GM18499 (cell line): Measurements from ENCODE around the gene MAEA.

Experiments used
- ATAC-seq: cut with Tn5 transposase; IDR thresholded peaks from one replicate; pipeline ENCODE4 v1.9.1; 2021; ENCODE audit warnings: moderate number of reproducible peaks; ENCODE audit not compliant: insufficient read depth, unreplicated experiment

MAEA gene

DNA sequence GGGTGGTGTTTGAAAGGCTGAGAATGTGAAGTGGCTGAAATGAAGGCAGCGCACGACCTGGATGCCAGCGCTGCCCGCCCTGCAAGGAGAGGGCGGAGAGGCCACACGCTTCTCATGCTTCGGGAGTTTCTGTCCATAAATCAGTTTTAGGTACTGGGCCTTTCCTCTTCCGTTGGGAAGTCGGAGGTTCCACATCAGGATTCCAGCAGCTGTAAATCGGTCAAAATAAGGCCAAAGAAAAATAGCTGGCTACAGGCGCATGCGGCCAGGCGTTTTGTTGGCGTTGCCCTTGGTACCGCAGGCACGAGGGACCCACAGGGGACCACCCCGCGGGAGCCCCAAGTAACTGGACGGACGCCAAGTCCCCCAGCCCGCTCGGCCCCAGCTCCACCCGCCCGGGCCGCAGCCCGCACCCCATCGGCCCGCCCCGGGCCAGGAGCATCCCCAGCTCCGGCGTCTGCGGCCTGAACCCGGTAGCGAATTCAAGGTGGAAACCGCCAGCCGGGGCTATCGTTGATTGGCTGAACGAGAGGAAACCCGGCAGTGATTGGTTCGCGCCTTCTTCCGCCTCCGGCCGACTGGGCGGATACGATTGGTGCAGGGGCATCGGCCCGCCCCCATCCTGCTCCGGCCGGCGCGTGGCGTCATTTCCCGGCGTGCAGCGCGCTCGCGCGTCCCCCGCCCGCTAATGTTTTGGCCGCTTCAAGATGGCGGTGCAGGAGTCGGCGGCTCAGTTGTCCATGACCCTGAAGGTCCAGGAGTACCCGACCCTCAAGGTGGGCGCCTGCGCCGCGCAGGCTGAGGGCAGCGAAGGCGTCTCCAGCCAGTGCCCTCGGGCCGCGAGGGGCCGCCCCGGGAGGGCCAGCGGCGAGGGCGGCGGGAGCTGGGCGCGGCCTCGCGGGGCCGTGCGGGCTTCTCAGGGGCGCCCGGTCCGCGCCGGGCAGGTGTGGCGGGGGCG lies at the start of gene MAEA:
Gene MAEA (plus strand): TSS at position 685 of the 958 bp plus-strand sequence. CDS start 23 bp downstream, at position 708.
- peak; percentile 84 for ATAC-seq

DNA sequence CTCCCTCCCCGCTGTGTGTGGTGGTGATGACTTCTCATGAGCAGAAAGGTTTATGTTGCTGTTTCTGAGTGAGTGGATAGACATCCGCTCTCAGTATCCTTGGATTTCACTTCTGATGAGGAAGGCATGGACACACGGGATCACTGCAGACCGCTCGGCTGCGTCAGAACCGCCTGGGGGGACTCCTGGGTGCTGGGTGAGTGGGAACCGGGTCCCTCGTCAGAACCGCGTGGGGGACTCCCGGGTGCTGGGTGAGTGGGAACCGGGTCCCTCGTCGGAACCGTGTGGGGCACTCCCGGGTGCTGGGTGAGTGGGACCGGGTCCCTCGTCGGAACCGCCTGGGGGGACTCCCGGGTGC lies 49.8 kb upstream of the MAEA start:
- no peak for ATAC-seq

DNA sequence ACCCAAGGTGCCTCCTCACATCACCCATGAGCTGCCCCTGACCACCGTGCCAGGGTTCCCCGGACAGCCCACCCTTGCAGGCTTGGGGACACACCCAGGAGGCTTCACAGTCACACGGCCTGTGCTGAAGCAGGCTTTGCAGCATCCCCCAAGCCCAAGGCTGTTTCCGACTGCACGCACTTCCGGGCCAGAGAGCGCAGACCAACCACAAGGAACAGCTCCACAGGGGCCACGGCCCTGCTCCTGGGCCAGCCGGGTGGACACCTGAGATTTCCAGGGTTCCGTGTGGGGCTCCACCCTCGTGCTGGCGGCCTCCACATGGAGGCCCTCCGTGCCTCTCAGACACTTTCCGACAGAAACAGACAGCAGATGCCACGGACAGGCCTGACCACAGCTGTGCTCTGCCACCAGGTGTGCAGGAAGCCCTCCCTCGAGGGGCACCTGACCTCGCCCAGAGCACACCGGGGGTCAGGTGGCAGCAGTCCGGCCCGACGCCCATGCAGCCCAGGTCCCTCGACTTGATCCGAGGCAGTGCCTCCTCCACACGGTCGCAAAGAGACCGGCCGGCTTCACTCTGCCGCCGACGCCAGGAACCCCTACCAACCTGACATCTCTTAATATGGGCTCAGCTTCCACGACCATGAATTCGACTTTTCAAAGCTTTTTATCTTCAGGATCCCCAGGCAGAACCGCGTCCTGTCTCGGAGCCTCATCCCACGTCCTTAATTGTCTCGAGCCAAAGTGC lies 48.8 kb upstream of the MAEA start:
- no peak for ATAC-seq

- no peak for ATAC-seq
These were observed 48.2 kb upstream of the MAEA start for GRCh38 chr4:1241466-1241935.

DNA sequence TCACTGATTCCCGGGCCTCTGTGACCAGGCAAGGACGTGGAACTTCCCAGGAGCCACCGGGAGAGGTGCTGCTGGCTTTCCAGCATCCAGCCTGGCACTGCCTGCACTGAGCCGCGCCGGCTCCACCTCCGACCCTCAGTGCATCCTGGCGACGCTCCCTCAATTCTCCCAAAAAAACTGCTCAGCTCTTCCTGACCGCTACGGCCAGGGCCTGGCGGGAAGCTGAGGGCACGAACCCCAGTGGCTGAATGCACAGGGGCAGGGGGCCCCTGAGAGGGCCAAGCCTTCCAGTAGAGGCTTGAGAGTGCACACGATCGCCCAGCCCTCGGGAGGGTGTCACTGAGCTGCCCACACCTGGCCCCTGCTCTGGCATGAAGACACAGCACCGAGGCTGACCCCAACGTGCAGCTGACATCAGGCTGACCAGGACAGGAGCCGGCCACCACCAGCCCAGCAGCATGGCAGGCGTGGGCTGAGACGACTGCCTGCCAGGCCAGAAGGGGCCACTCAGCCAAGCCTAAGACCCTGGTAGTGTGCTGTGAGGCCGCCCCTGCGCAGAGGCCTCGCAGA lies 47.7 kb upstream of the MAEA start:
- no peak for ATAC-seq

GRCh38 chr4:1242506-1243450 lies 46.9 kb upstream of the MAEA start:
- no peak for ATAC-seq

- no peak for ATAC-seq
These were observed 46.1 kb upstream of the MAEA start for GRCh38 chr4:1243451-1244080.

- ATAC-seq = no peak
These were observed 45.4 kb upstream of the MAEA start for GRCh38 chr4:1244081-1244977.

GRCh38 chr4:1244978-1245471 lies 44.7 kb upstream of the MAEA start:
- no peak for ATAC-seq

- no peak for ATAC-seq
These were observed 44.1 kb upstream of the MAEA start for GRCh38 chr4:1245481-1246051.

DNA sequence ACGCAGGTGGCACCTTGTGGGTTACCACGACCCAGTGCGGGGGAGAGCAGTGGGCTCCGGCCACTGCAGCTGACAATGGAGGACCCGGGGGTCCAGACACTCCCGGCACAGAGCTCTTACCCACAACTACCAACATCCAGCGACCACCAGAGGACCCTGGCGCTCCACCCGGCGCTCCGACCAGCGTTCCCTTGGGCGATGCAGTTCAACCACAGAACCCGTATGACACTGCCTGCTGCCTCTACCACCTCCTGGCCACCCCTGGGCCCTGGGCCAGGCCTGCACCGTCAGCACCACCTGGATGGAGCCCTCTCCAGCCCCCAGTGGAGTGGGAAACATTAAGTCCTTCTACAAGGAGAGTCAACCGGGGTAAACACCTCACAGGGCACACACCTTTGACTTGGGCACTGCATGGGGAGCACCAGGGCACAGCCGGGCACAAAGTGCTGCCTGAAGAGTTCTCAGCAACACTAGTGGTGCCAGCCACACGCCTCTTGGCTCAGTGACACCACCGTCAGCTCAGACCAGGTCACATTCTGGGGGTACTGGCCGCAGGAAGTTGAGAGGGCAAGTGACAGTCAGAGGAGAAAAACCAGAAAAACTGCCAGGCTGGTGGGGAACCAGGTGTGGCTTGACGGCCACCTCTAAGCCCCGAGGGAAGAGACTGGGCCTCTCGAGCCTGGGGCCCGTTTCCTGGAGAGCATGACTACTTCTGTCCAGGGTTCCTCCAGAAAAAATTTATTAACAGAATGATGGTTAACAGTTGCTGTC lies 43.4 kb upstream of the MAEA start:
- ATAC-seq = no peak

- no peak for ATAC-seq
These were observed 42.5 kb upstream of the MAEA start for GRCh38 chr4:1246901-1247863.

DNA sequence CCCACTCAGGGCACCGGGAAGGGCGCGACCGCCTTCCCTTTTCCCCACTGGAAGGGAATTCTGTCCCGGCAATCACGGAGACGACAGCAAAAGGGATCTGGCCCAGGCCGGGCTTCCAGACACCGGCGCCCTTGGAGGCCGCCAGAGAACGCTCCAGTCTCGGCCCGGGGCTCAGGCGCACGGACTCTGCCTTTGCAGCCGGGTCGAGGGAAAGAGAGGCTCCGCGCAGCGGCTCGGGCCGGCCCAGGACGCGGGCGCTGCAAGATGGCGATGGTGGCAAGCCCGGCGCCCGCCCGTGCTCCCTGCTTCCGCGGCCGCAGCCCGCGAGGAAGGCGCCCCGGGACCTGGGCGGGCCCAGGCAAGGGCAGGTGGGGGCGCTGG lies 41.8 kb upstream of the MAEA start:
- ATAC-seq = peak; percentile 6

DNA sequence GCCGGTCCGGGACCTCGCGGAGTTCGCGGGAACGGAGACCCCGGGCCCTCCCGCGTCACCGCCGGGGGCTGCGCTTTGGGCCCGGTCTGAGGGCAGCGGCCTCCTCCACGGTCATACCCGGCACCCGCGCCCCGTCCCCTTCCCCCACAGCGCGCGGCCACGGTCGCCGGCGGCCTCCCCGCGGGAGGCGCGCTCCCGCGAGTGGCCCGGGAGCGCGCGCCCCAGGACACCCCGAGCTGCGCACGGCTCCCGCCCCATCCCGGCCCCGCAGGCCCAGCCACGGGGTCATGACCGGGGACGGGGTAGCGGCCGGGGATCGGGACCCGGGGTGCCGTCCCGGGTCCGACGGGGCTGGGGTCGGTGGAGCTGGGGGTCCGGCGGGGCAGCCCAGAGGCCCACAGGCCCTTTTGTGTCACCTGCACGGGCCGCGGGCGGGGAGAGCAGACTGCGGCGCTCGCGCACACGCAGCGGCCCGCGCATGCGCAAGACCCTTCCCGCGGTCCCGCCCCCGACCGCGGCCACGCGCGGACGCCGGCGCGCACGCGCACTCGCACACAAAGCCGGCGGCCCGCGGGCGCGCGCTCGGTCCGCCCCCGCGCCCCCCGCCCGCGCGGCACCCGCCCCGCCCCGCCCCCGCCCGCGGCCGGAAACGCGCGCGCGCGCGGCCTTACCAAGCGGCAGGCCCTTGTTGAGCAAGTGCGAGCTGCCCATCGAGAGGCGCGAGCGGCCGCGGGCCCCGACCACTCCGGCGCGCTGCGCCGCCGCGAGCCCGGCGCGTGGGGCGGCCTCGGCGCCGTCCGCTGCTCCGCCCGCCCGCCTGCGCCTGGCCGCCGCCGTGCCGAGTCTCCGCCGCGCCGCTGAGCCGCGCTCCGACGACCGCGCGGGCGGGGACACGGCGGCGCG lies 41.2 kb upstream of the MAEA start, which contains the start of gene CTBP1:
Gene CTBP1 (minus strand): TSS at position 886 of the 903 bp plus-strand sequence. CDS start 7,799 bp downstream, outside the sequence.
- peak; percentile 25 for ATAC-seq

GRCh38 chr4:1249148-1249730 lies 40.5 kb upstream of the MAEA start:
- ATAC-seq = peak; percentile 33
